ENCODE data around the gene VTN.

The VTN gene

DNA sequence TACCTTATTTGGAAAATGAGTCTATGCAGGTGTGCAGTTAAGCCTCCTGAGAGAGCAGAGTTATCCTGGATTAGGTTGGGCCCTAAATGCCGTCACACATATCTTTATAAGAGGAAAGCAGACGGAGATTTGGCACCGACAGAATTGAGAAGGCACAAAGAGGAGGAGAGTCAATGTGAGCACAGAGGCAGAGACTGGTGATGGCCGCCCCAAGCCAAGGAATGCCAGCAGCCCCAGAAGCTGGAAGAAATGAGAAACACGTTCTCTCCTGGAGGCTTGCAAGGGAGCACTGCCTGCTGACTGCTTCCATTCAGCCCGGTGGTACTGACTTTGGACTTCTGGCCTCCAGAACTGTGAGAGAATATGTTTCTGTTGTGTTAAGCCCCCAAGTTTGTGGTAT is 32.7 kb upstream of the VTN start:
- peaks cover 0 to 40% (median 32%) of the 10 kb centered on the region in 4 experiments for H3K4me1 ChIP-seq (ENCODE audit: control extremely low read depth in 1 of 4, control insufficient read depth in 4 of 4, insufficient read depth in 4 of 4, low read length in 3 of 4)
- no peak overlapping the region for H3K27ac ChIP-seq (ENCODE audit: insufficient read depth in 1 of 2, low read depth in 1 of 2, low read length in 2 of 2, poor library complexity in 1 of 2, severe bottlenecking in 2 of 2)
- no peaks in the 10 kb centered on the region for H3K9me3 ChIP-seq (ENCODE audit: control extremely low read depth in 1 of 5, control insufficient read depth in 4 of 5, insufficient read depth in 2 of 5, low read depth in 1 of 5, low read length in 4 of 5)
- ChIA-PET POLR2A (no interaction called here), CTCF (interaction anchor here (3.0 kb wide), 1 partner anchor 14 kb away, joined by 10 read pairs; no protein-coding TSS in a partner anchor)
- no peak overlapping the region for H3K4me3 ChIP-seq (ENCODE audit: control insufficient read depth in 1 of 7, extremely low read depth in 1 of 7, insufficient read depth in 4 of 7, low read depth in 2 of 7, low read length in 6 of 7)
- no peak for DNase-seq
- 94% methylated on average over 5 of the region's 6 CpGs for WGBS (ENCODE audit: insufficient coverage)
- no peaks in the 10 kb centered on the region for H3K27me3 ChIP-seq (replicated peaks in 2 of 5; ENCODE audit: control insufficient read depth in 4 of 5, insufficient read depth in 5 of 5, low read length in 4 of 5)
- H3K36me3 ChIP-seq (ENCODE audit: control insufficient read depth in 4 of 4, insufficient read depth in 4 of 4, low read length in 3 of 4), result peaks cover 0 to 16% (median 7%) of the 10 kb centered on the region in 4 experiments

DNA sequence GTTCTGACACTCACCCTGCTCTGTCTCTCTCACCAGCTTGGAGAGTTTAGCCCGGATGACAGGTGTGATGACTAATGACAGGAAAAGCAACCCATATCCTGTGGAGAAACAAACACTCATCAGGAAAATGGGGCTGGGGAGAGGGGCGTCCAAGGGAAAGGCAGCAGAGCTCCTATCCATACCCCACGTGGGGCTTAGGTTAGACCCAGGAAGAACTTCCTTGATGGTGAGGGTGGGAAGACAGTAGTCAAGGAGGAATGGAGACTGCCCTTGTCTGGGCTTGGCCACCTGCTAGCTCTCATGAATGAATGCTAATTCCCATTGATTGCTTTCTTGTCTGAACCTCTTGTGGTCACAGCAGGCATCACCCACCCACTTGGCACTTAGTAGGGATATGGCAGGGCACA is 32.1 kb upstream of the VTN start:
- Histone ChIP-seq H3K9me3 (ENCODE audit: control extremely low read depth in 1 of 5, control insufficient read depth in 4 of 5, insufficient read depth in 2 of 5, low read depth in 1 of 5, low read length in 4 of 5) (no peaks in the 10 kb centered on the region), H3K36me3 (ENCODE audit: control insufficient read depth in 4 of 4, insufficient read depth in 4 of 4, low read length in 3 of 4) (peaks cover 0 to 19% (median 8%) of the 10 kb centered on the region in 4 experiments), H3K27ac (ENCODE audit: insufficient read depth in 1 of 2, low read depth in 1 of 2, low read length in 2 of 2, poor library complexity in 1 of 2, severe bottlenecking in 2 of 2) (no peak overlapping the region), H3K4me1 (ENCODE audit: control extremely low read depth in 1 of 4, control insufficient read depth in 4 of 4, insufficient read depth in 4 of 4, low read length in 3 of 4) (peaks cover 0 to 40% (median 32%) of the 10 kb centered on the region in 4 experiments), H3K4me3 (ENCODE audit: control insufficient read depth in 1 of 7, extremely low read depth in 1 of 7, insufficient read depth in 4 of 7, low read depth in 2 of 7, low read length in 6 of 7) (no peak overlapping the region), H3K27me3 (replicated peaks in 2 of 5; ENCODE audit: control insufficient read depth in 4 of 5, insufficient read depth in 5 of 5, low read length in 4 of 5) (no peaks in the 10 kb centered on the region)
- no peak for DNase-seq
- ChIA-PET POLR2A (no interaction called here), CTCF (interaction anchor here (0.6 to 3.0 kb wide), 3 partner anchors 10 to 1052 kb away, joined by 3 to 10 read pairs (median 3); no protein-coding TSS in a partner anchor)
- WGBS (ENCODE audit: insufficient coverage), result 57% methylated on average over 1 of the region's 3 CpGs

DNA sequence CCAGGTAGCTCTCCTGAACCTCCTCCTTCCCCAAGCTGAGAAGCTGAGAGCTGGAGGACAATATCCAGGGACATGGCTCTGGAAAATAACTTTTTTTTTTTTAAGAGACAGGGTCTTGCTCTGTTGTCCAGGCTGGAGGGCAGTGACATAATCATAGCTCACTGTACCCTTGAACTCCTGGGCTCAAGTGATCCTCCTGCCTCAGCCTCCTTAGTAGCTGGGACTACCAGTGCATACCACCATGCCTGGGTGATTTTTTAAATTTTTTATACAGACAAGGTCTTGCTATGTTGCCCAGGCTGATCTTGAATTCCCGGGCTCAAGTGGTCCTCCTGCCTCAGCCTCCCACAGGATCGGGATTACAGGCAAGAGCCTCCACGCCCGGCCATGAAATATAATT is 29.7 kb upstream of the VTN start:
- DNase-seq, result no peak
- no peak overlapping the region for H3K4me3 ChIP-seq (ENCODE audit: control insufficient read depth in 1 of 7, extremely low read depth in 1 of 7, insufficient read depth in 4 of 7, low read depth in 2 of 7, low read length in 6 of 7)
- no peak overlapping the region for H3K27ac ChIP-seq (ENCODE audit: insufficient read depth in 1 of 2, low read depth in 1 of 2, low read length in 2 of 2, poor library complexity in 1 of 2, severe bottlenecking in 2 of 2)
- H3K4me1 ChIP-seq (ENCODE audit: control extremely low read depth in 1 of 4, control insufficient read depth in 4 of 4, insufficient read depth in 4 of 4, low read length in 3 of 4), result peaks cover 0 to 26% (median 16%) of the 10 kb centered on the region in 4 experiments
- peaks cover 0 to 41% (median 8%) of the 10 kb centered on the region in 4 experiments for H3K36me3 ChIP-seq (ENCODE audit: control insufficient read depth in 4 of 4, insufficient read depth in 4 of 4, low read length in 3 of 4)
- CTCF ChIA-PET, result interaction anchor here (1.0 to 1.1 kb wide), 2 partner anchors 17 to 25 kb away, joined by 3 read pairs; no protein-coding TSS in a partner anchor
- POLR2A ChIA-PET, result no interaction called here
- 100% methylated on average over 1 of the region's 4 CpGs for WGBS (ENCODE audit: insufficient coverage)
- H3K9me3 ChIP-seq (ENCODE audit: control extremely low read depth in 1 of 5, control insufficient read depth in 4 of 5, insufficient read depth in 2 of 5, low read depth in 1 of 5, low read length in 4 of 5), result no peaks in the 10 kb centered on the region
- no peaks in the 10 kb centered on the region for H3K27me3 ChIP-seq (replicated peaks in 2 of 5; ENCODE audit: control insufficient read depth in 4 of 5, insufficient read depth in 5 of 5, low read length in 4 of 5)

DNA sequence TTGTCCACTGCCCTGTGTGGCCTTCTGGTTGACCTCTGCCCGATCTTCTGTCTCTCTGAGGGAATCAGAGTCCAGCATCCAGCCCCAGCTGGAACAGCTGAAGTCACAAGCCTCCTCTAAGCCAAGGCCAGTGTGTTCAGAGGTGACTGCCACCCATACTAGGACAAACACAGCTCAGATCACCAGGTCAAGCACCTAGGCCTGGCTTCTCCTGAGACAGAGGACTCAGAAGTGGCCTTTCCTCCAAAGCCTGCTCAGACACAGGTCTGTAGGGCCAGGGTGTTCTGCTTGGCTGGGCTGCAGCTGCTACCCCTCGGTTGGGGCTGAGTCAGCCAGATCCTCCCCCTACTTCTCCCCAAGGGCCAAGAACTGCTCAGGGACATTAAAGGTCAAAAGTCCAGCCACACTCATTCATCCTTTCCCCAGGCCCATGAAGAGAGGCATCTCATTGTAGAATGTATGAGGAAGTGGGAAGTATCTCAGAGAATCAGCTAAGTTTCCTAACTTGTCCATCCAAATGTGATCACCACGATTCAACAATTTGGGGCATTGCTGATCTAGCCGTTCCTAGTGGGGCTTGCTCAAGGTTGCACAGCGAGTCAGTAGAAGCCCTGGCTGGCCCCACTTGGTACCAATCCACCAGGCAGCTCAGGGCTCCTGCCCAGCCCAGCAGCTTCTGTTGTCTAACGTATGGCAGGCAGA is 28.3 kb upstream of the VTN start:
- Histone ChIP-seq H3K27me3 (replicated peaks in 2 of 5; ENCODE audit: control insufficient read depth in 4 of 5, insufficient read depth in 5 of 5, low read length in 4 of 5) (no peaks in the 10 kb centered on the region), H3K4me1 (ENCODE audit: control extremely low read depth in 1 of 4, control insufficient read depth in 4 of 4, insufficient read depth in 4 of 4, low read length in 3 of 4) (peaks cover 0 to 13% (median 5%) of the 10 kb centered on the region in 4 experiments), H3K36me3 (ENCODE audit: control insufficient read depth in 4 of 4, insufficient read depth in 4 of 4, low read length in 3 of 4) (peaks cover 0 to 53% (median 8%) of the 10 kb centered on the region in 4 experiments), H3K9me3 (ENCODE audit: control extremely low read depth in 1 of 5, control insufficient read depth in 4 of 5, insufficient read depth in 2 of 5, low read depth in 1 of 5, low read length in 4 of 5) (no peaks in the 10 kb centered on the region), H3K4me3 (ENCODE audit: control insufficient read depth in 1 of 7, extremely low read depth in 1 of 7, insufficient read depth in 4 of 7, low read depth in 2 of 7, low read length in 6 of 7) (no peak overlapping the region), H3K27ac (ENCODE audit: insufficient read depth in 1 of 2, low read depth in 1 of 2, low read length in 2 of 2, poor library complexity in 1 of 2, severe bottlenecking in 2 of 2) (no peak overlapping the region)
- POLR2A ChIA-PET, result no interaction called here
- DNase-seq, result no peak
- CTCF ChIA-PET, result interaction anchor here (1.1 kb wide), 1 partner anchor 26 kb away, joined by 3 read pairs; no protein-coding TSS in a partner anchor
- WGBS (ENCODE audit: insufficient coverage), result 95% methylated on average over 6 of the region's 6 CpGs

DNA sequence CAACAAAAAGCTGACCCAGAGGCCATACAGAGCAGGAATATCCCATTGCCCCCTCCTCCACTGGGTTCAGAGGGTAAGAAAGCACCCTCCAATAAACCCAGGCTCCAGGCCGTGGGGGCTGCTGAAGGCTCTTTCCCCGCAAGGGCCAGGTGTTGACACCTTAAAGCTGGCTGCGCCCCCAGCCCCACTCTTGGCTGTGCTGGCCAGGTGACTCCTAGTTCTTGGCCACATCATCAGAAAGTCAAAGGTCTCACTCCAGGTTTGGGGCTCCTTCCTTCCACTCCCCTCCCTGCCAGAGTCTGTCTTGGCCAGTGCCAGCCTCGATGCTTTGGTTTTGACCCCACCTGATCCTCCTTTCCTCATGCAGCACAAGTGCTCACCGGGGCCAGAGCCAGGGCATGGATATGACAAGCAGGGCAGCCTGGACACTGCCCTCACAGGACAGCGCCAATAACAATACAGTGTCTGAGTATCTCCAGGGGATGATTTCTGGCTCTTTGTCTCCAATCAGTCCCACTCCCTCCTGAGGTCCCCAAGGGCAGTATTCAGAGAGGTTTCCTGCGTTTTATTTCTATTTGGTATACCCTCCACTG is 27.7 kb upstream of the VTN start:
- ChIA-PET POLR2A (no interaction called here), CTCF (no interaction called here)
- no peaks in the 10 kb centered on the region for H3K9me3 ChIP-seq (ENCODE audit: control extremely low read depth in 1 of 5, control insufficient read depth in 4 of 5, insufficient read depth in 2 of 5, low read depth in 1 of 5, low read length in 4 of 5)
- DNase-seq, result no peak
- H3K27ac ChIP-seq (ENCODE audit: insufficient read depth in 1 of 2, low read depth in 1 of 2, low read length in 2 of 2, poor library complexity in 1 of 2, severe bottlenecking in 2 of 2), result no peak overlapping the region
- peaks cover 0 to 56% (median 10%) of the 10 kb centered on the region in 4 experiments for H3K36me3 ChIP-seq (ENCODE audit: control insufficient read depth in 4 of 4, insufficient read depth in 4 of 4, low read length in 3 of 4)
- H3K4me1 ChIP-seq (ENCODE audit: control extremely low read depth in 1 of 4, control insufficient read depth in 4 of 4, insufficient read depth in 4 of 4, low read length in 3 of 4), result peaks cover 0 to 9% (median 4%) of the 10 kb centered on the region in 4 experiments
- no peak overlapping the region for H3K4me3 ChIP-seq (ENCODE audit: control insufficient read depth in 1 of 7, extremely low read depth in 1 of 7, insufficient read depth in 4 of 7, low read depth in 2 of 7, low read length in 6 of 7)
- 89% methylated on average over 7 of the region's 7 CpGs for WGBS (ENCODE audit: insufficient coverage)
- peaks cover 0 to 1% (median 0%) of the 10 kb centered on the region in 5 experiments for H3K27me3 ChIP-seq (replicated peaks in 2 of 5; ENCODE audit: control insufficient read depth in 4 of 5, insufficient read depth in 5 of 5, low read length in 4 of 5)

DNA sequence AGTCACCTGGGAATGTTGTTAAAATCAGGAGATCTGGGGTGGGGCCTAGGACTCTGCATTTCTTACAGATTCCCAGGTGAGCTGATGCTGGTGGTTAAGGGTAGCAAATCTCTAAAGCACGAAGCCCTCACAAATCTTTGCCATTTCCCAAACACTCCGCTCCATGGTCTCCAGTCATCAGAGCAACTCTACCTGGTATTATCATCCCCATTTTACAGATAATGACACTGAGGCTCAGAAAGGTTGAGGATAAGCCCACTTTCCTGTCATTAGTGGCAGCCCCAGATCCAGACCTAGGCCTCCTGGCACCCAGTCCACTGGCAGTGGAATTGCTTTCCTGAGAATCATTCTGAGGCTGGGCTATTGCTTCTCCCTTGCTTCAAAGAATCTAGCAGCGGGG is 27.2 kb upstream of the VTN start:
- peaks cover 0 to 1% (median 0%) of the 10 kb centered on the region in 5 experiments for H3K27me3 ChIP-seq (replicated peaks in 2 of 5; ENCODE audit: control insufficient read depth in 4 of 5, insufficient read depth in 5 of 5, low read length in 4 of 5)
- no peaks in the 10 kb centered on the region for H3K9me3 ChIP-seq (ENCODE audit: control extremely low read depth in 1 of 5, control insufficient read depth in 4 of 5, insufficient read depth in 2 of 5, low read depth in 1 of 5, low read length in 4 of 5)
- peaks cover 0 to 4% (median 2%) of the 10 kb centered on the region in 4 experiments for H3K4me1 ChIP-seq (ENCODE audit: control extremely low read depth in 1 of 4, control insufficient read depth in 4 of 4, insufficient read depth in 4 of 4, low read length in 3 of 4)
- H3K36me3 ChIP-seq (ENCODE audit: control insufficient read depth in 4 of 4, insufficient read depth in 4 of 4, low read length in 3 of 4), result peaks cover 0 to 61% (median 13%) of the 10 kb centered on the region in 4 experiments
- H3K4me3 ChIP-seq (ENCODE audit: control insufficient read depth in 1 of 7, extremely low read depth in 1 of 7, insufficient read depth in 4 of 7, low read depth in 2 of 7, low read length in 6 of 7), result no peak overlapping the region
- ChIA-PET CTCF (no interaction called here), POLR2A (no interaction called here)
- no peak overlapping the region for H3K27ac ChIP-seq (ENCODE audit: insufficient read depth in 1 of 2, low read depth in 1 of 2, low read length in 2 of 2, poor library complexity in 1 of 2, severe bottlenecking in 2 of 2)
- WGBS (ENCODE audit: insufficient coverage), result 100% methylated on average over 1 of the region's 3 CpGs
- DNase-seq, result no peak

DNA sequence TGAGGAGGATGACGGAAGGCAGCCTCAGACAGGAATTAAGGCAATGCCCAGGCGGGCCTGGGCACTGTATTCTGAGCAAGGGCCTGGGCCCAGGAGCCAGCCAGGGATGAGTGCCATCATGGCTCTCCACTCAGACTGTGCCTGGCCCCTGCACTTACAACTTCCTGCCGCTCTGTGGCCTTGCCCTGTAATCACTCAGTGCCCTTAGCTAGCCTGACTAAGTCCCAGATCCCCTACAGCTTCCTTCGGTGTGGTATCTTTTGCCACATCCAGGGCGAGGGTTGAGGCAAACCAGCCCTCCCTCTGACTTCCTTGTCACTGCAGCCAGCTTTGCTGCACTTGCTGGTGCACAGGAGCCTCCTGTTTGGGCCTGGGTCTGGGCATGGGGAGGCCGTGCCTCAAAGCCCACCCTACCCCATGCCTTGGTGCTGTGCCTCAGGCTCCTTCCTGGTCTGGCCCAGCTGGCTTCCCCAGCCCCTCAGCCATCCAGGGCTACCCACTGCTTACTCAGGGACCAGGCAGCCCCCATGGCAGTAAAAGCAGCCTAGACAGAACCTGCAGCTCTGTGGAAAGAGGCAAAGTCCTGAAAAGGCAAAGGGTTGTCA is 26.6 kb upstream of the VTN start:
- Histone ChIP-seq H3K36me3 (ENCODE audit: control insufficient read depth in 4 of 4, insufficient read depth in 4 of 4, low read length in 3 of 4) (peaks cover 0 to 63% (median 13%) of the 10 kb centered on the region in 4 experiments), H3K27ac (ENCODE audit: insufficient read depth in 1 of 2, low read depth in 1 of 2, low read length in 2 of 2, poor library complexity in 1 of 2, severe bottlenecking in 2 of 2) (no peak overlapping the region), H3K4me1 (ENCODE audit: control extremely low read depth in 1 of 4, control insufficient read depth in 4 of 4, insufficient read depth in 4 of 4, low read length in 3 of 4) (no peaks in the 10 kb centered on the region), H3K9me3 (ENCODE audit: control extremely low read depth in 1 of 5, control insufficient read depth in 4 of 5, insufficient read depth in 2 of 5, low read depth in 1 of 5, low read length in 4 of 5) (no peaks in the 10 kb centered on the region), H3K4me3 (ENCODE audit: control insufficient read depth in 1 of 7, extremely low read depth in 1 of 7, insufficient read depth in 4 of 7, low read depth in 2 of 7, low read length in 6 of 7) (no peak overlapping the region), H3K27me3 (replicated peaks in 2 of 5; ENCODE audit: control insufficient read depth in 4 of 5, insufficient read depth in 5 of 5, low read length in 4 of 5) (peaks cover 0 to 1% (median 0%) of the 10 kb centered on the region in 5 experiments)
- ChIA-PET POLR2A (no interaction called here), CTCF (interaction anchor here (1.8 kb wide), 1 partner anchor 20 kb away, joined by 8 read pairs; no protein-coding TSS in a partner anchor)
- 76% methylated on average over 5 of the region's 6 CpGs for WGBS (ENCODE audit: insufficient coverage)
- DNase-seq, result no peak
